SK-N-SH treated with all-trans-retinoic acid at 6 μM for 48 hours (cell line): ENCODE results near the gene OCA2.
"Not testable (repeated sequence)": the region's sequence is repeated elsewhere in the genome, so short reads cannot be mapped to it uniquely, and the experiment has no call there.

ENCODE experiments used
- ATAC-seq: fragments of 200-7000 bp; cut with Tn5 transposase; 3 replicates; pipeline ENCODE4 v1.9.1; 2020; ENCODE audit warnings: mild to moderate bottlenecking, moderate library complexity
- BACH2 ChIP-seq: fragments of 250-450 bp; sonication (Bioruptor Pico); IDR thresholded peaks from 2 replicates; pipeline ENCODE4 v1.9.0; 2021; ENCODE audit warnings: mild to moderate bottlenecking, borderline replicate concordance
- CREB5 ChIP-seq: fragments of 250-450 bp; sonication (Bioruptor Pico); IDR thresholded peaks from 2 replicates; pipeline ENCODE4 v1.5.1; 2020; ENCODE audit warnings: low read depth, mild to moderate bottlenecking, moderate library complexity
- CSDC2 ChIP-seq: fragments of 250-450 bp; sonication (Bioruptor Pico); IDR thresholded peaks from 2 replicates; pipeline ENCODE4 v1.5.0; 2020; ENCODE audit warnings: mild to moderate bottlenecking, moderate library complexity
- CSRNP3 ChIP-seq: fragments of 250-450 bp; sonication (Bioruptor Pico); IDR thresholded peaks from 2 replicates; pipeline ENCODE4 v1.5.1; 2021; ENCODE audit warnings: mild to moderate bottlenecking, moderate library complexity
- ESRRG ChIP-seq: fragments of 250-450 bp; sonication (Bioruptor Pico); IDR thresholded peaks from 2 replicates; pipeline ENCODE4 v1.6.1; 2021; ENCODE audit warnings: mild to moderate bottlenecking
- GLIS3 ChIP-seq: fragments of 250-450 bp; sonication (Bioruptor Pico); IDR thresholded peaks from 2 replicates; pipeline ENCODE4 v1.5.0; 2020; ENCODE audit warnings: mild to moderate bottlenecking, moderate library complexity
- ISL1 ChIP-seq: fragments of 250-450 bp; sonication (Bioruptor Pico); IDR thresholded peaks from 2 replicates; pipeline ENCODE4 v2.1.2; 2022; ENCODE audit warnings: mild to moderate bottlenecking, moderate library complexity
- OSR1 ChIP-seq: fragments of 250-450 bp; sonication (Bioruptor Pico); IDR thresholded peaks from 2 replicates; pipeline ENCODE4 v1.8.0; 2022; ENCODE audit warnings: moderate library complexity, mild to moderate bottlenecking, inconsistent platforms
- POU6F1 ChIP-seq: fragments of 250-450 bp; sonication (Bioruptor Pico); IDR thresholded peaks from 2 replicates; pipeline ENCODE4 v1.8.0; 2021; ENCODE audit warnings: low read depth, mild to moderate bottlenecking, moderate library complexity, borderline replicate concordance
- PPARA ChIP-seq: fragments of 250-450 bp; sonication (Bioruptor Pico); IDR thresholded peaks from 2 replicates; pipeline ENCODE4 v1.5.0; 2020; ENCODE audit warnings: mild to moderate bottlenecking, borderline replicate concordance
- RARB ChIP-seq: fragments of 250-450 bp; sonication (Bioruptor Pico); IDR thresholded peaks from 2 replicates; pipeline ENCODE4 v1.8.0; 2021; ENCODE audit warnings: mild to moderate bottlenecking, moderate library complexity
- SNAI2 ChIP-seq: fragments of 250-450 bp; sonication (Bioruptor Pico); IDR thresholded peaks from 2 replicates; pipeline ENCODE4 v1.5.0; 2020; ENCODE audit warnings: mild to moderate bottlenecking, moderate library complexity
- TOX ChIP-seq: fragments of 250-450 bp; sonication (Bioruptor Pico); IDR thresholded peaks from 2 replicates; pipeline ENCODE4 v1.8.0; 2021; ENCODE audit warnings: mild to moderate bottlenecking, moderate library complexity, borderline replicate concordance
- TSHZ2 ChIP-seq: fragments of 250-450 bp; sonication (Bioruptor Pico); IDR thresholded peaks from 2 replicates; pipeline ENCODE4 v1.5.0; 2020; ENCODE audit warnings: mild to moderate bottlenecking, moderate library complexity
- ZC3H10 ChIP-seq: fragments of 250-450 bp; sonication (Bioruptor Pico); IDR thresholded peaks from 2 replicates; pipeline ENCODE4 v1.5.1; 2021; ENCODE audit warnings: mild to moderate bottlenecking, moderate library complexity
- ZFP3 ChIP-seq: fragments of 250-450 bp; sonication (Bioruptor Pico); IDR thresholded peaks from 2 replicates; pipeline ENCODE4 v1.5.0; 2020; ENCODE audit warnings: mild to moderate bottlenecking, moderate library complexity
- ZFP30 ChIP-seq: fragments of 450-650 bp; formaldehyde crosslinking; IDR thresholded peaks from 2 replicates; pipeline ENCODE4 v1.5.0; 2022; ENCODE audit warnings: mild to moderate bottlenecking, moderate library complexity
- ZNF565 ChIP-seq: fragments of 450-650 bp; formaldehyde crosslinking; conservative IDR thresholded peaks from 2 replicates; pipeline ENCODE4 v1.5.0; 2020; ENCODE audit warnings: low read depth, mild to moderate bottlenecking, moderate library complexity
- ZNF70 ChIP-seq: fragments of 450-650 bp; formaldehyde crosslinking; IDR thresholded peaks from 2 replicates; pipeline ENCODE4 v1.5.0; 2020; ENCODE audit warnings: mild to moderate bottlenecking, moderate library complexity
- ZNF8 ChIP-seq: fragments of 450-650 bp; formaldehyde crosslinking; IDR thresholded peaks from 2 replicates; pipeline ENCODE4 v1.5.0; 2020; ENCODE audit warnings: mild to moderate bottlenecking, moderate library complexity
- TF ChIP-seq, protein P1 (sequence below): fragments of 250-450 bp; sonication (Bioruptor Pico); IDR thresholded peaks from 2 replicates; pipeline ENCODE4 v1.8.0; 2020; ENCODE audit warnings: mild to moderate bottlenecking, moderate library complexity, borderline replicate concordance

OCA2 gene

GRCh38 chr15:27850981-27851857 is 247.9 kb downstream of the OCA2 start (continued):
- TF ChIP-seq, protein P1, sequence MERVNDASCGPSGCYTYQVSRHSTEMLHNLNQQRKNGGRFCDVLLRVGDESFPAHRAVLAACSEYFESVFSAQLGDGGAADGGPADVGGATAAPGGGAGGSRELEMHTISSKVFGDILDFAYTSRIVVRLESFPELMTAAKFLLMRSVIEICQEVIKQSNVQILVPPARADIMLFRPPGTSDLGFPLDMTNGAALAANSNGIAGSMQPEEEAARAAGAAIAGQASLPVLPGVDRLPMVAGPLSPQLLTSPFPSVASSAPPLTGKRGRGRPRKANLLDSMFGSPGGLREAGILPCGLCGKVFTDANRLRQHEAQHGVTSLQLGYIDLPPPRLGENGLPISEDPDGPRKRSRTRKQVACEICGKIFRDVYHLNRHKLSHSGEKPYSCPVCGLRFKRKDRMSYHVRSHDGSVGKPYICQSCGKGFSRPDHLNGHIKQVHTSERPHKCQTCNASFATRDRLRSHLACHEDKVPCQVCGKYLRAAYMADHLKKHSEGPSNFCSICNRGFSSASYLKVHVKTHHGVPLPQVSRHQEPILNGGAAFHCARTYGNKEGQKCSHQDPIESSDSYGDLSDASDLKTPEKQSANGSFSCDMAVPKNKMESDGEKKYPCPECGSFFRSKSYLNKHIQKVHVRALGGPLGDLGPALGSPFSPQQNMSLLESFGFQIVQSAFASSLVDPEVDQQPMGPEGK (CRISPR knock-in tag) = no peak
- no peak for TF ChIP-seq CSDC2
- TF ChIP-seq OSR1 (CRISPR knock-in tag) = no peak

DNA sequence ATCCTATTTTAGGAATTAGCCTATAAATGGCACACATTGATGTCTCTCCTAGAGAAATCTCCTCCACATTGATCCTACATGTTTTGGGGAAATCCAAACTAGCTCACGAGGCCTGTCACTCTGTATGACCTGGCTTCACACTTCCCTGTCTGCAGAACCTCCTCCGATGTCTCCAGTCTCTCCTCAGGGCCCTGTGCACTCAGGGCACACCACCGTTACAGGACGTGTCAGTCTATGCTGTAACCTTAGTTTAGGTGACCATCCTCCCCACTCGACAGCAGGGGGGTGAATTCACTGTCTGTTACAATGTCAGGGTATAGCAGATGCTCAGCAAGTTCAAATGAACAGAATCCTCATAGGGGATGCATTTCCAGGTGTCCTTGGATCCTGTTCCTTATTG is 249.1 kb downstream of the OCA2 start:
- no peak for ATAC-seq
- TF ChIP-seq POU6F1 (no peak), PPARA (CRISPR knock-in tag) (no peak), ZNF70 (no peak), ZFP3 (CRISPR knock-in tag) (no peak), ISL1 (CRISPR knock-in tag) (no peak), ZFP30 (no peak), TOX (no peak), GLIS3 (CRISPR knock-in tag) (no peak), BACH2 (CRISPR knock-in tag) (no peak), ZNF8 (CRISPR knock-in tag) (no peak), ESRRG (CRISPR knock-in tag) (no peak), ZNF565 (no peak), SNAI2 (no peak), CREB5 (CRISPR knock-in tag) (no peak), ZC3H10 (CRISPR knock-in tag) (no peak), RARB (CRISPR knock-in tag) (no peak)
- TF ChIP-seq, protein P1 (CRISPR knock-in tag) = no peak

DNA sequence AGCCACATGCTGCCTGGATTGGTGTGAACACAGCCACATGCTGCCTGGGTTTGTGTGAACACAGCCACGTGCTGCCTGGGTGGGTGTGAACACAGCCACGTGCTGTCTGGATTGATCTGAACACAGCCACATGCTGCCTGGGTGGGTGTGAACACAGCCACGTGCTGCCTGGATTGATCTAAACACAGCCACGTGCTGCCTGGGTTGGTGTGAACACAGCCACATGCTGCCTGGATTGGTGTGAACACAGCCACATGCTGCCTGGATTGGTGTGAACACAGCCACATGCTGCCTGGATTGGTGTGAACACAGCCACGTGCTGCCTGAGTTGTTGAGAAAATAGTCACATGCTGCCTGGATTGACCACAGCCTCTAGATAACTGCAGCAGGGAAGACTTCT is 250.2 kb downstream of the OCA2 start:
- not testable (repeated sequence) for ATAC-seq

DNA sequence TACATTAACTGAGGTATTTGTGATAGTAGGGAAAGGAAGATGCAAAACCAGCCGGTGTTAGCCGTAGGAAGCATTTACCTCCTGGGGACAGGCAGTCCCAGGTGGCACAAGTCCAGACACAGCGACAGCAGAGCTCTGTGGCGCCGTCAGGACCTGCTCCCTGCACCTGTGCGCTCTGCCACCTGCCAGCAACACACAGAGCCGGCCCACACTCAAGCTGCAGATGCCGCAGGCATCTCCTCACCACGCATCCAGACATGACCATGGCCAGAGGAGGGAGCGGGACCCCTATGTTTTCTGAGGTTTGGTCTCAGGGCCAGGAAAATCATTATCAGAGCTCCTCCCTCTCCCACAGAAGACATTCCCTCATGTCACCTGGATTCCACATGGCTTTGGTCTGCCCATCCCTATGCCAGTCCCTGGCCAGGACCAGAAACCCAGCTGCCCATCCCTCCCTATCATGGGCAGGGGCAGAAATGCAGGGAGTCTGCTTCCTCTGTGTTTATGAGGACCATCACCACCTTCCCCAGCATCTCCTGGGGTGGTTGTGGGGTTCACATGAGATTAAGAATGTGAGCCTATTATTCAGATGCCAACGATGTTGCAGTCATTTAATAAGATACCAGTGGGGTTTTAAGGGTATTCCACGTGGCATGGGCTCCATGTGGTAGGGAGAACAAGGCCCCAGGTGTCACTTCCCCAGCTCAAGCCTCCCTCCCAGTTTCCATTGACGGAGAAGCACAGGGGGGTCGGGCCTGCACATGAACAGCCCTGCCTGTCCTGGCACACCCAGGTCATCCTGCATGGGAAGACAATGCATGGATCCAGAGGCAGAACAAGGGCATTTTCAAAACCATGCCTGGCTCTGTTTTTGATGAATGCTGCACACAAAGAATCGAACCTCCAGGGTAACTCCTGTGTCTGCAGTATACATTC is 251.1 kb downstream of the OCA2 start:
- no peak for ATAC-seq
- TF ChIP-seq, protein P1 (CRISPR knock-in tag) = no peak
- TF ChIP-seq ZNF565 (no peak), CSRNP3 (CRISPR knock-in tag) (no peak), TSHZ2 (CRISPR knock-in tag) (no peak), ZC3H10 (CRISPR knock-in tag) (no peak), ESRRG (CRISPR knock-in tag) (no peak), ISL1 (CRISPR knock-in tag) (no peak)
